Esophagus muscularis mucosa (tissue), 3 donors: ENCODE results near the gene SPEF1.

Source experiments
- POLR2A ChIP-seq: fragments of 450-650 bp; IDR thresholded peaks from one replicate; pipeline ENCODE4 v1.6.1; 2017; ENCODE audit warnings: antibody characterized with exemption, moderate library complexity, mild to moderate bottlenecking, low read depth
- POLR2AphosphoS5 ChIP-seq, 2 donors: sonication (generic); formaldehyde crosslinking; IDR thresholded peaks; one replicate each; pipeline ENCODE4 v1.6.1; 2017; ENCODE audit warnings: antibody characterized with exemption in 2 of 2
- TF ChIP-seq, protein P1 (sequence below), 3 experiments: fragments of 200-600 bp in 2 of 3; fragments of 450-650 bp in 1 of 3; sonication (generic) in 2 of 3; IDR thresholded peaks; one replicate each; pipeline ENCODE4 v1.5.1; 2017 to 2019; ENCODE audit warnings: antibody characterized with exemption in 3 of 3, mild to moderate bottlenecking in 2 of 3, moderate library complexity in 1 of 3

DNA sequence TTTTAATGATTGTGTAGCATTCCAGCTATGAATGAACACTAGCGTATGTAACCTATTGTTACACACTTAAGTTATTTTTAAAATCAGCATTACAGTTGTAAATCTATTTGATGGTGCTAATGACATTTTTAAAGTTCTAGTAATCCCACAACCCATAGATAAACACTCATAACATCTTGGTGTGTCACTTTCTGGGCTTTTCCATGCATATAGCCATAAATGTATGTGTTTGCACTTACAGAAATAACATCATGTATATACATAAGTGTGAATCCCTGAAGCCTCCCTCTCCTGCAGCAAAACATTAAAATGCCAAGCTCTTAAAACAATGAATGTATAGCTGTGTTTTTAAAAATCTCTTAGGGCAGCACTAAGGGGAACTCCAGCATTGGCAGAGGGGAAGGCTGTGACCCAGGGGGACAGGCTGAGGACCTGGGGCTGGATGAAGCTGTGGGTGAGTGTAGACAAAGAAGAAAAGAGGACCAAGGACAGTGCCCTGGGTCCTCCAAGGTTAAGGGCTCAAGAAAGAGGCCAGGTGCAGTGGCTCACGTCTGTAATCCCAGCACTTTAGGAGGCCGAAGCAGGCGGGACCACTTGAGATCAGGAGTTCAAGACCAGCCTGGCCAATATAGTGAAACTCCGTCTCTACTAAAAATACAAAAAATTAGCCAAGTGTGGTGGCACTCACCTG, 6.2 kb upstream of the SPEF1 start:
- TF ChIP-seq, protein P1, sequence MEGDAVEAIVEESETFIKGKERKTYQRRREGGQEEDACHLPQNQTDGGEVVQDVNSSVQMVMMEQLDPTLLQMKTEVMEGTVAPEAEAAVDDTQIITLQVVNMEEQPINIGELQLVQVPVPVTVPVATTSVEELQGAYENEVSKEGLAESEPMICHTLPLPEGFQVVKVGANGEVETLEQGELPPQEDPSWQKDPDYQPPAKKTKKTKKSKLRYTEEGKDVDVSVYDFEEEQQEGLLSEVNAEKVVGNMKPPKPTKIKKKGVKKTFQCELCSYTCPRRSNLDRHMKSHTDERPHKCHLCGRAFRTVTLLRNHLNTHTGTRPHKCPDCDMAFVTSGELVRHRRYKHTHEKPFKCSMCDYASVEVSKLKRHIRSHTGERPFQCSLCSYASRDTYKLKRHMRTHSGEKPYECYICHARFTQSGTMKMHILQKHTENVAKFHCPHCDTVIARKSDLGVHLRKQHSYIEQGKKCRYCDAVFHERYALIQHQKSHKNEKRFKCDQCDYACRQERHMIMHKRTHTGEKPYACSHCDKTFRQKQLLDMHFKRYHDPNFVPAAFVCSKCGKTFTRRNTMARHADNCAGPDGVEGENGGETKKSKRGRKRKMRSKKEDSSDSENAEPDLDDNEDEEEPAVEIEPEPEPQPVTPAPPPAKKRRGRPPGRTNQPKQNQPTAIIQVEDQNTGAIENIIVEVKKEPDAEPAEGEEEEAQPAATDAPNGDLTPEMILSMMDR (IDR thresholded peaks at IDR 0.05): no peak
- TF ChIP-seq POLR2AphosphoS5 (IDR thresholded peaks at IDR 0.05) (no peak), POLR2A (no peak)
